NK-92 (cell line): Measurements from ENCODE around the gene SPATA17.
"Not testable (repeated sequence)": the region's sequence is repeated elsewhere in the genome, so short reads cannot be mapped to it uniquely, and the experiment has no call there.

Experiments
- DNase-seq: peaks from one replicate; lab custom pipeline; 2025; ENCODE audit not compliant: unreplicated experiment; lab: John Stamatoyannopoulos, UW

Gene SPATA17

DNA sequence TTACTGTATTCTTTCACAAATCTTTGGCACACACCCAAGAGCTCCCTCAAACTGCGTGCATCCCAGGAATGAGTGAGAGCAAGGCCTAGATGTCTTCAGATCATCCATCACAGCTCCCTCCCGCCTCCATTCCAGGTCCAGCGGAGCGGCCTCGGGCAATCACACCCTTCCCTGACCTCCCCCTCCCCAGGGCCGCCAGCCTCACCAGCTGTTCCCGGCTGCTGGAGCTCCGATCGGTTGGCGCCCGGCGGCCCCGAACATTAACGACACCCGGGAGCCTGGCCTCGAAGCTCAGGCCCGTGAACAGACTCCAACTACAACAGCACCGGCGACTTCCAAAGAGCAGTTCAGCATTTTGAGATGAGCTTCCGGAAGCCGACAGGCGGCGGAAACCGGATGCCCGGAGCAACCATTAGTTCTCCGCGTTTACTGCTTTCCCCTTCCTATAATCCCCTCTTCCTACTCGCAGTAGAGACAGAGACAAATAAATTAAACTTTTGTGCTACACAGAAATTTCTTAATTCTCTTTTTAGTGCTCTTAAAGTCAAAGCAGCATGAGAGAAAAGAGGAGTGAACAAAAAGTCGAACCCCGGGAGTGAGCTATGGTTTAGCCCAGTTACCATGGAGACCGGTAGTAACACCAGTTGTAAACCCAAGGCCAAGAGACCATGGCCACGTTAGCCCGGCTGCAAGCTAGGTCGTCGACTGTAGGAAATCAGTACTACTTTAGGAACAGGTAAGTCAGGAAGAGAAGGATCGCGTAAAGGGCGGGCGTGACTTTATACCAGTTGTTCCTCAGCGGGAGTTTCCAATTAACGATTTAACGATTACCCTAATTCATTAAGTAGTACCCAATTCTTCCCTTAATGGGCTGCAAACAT lies at the start of gene SPATA17, which contains the start of gene GPATCH2:
TSS of gene SPATA17 (plus strand) at position 634 of the 881 bp plus-strand sequence. CDS start at position 669, 35 bp downstream.
TSS of gene GPATCH2 (minus strand) at position 380 of the 881 bp plus-strand sequence. CDS start at position 261, 119 bp downstream.
- no peak for DNase-seq

- not testable (repeated sequence) for DNase-seq
Measured at GRCh38 chr1:217584286-217584811, 46.8 kb upstream of the SPATA17 start.

DNA sequence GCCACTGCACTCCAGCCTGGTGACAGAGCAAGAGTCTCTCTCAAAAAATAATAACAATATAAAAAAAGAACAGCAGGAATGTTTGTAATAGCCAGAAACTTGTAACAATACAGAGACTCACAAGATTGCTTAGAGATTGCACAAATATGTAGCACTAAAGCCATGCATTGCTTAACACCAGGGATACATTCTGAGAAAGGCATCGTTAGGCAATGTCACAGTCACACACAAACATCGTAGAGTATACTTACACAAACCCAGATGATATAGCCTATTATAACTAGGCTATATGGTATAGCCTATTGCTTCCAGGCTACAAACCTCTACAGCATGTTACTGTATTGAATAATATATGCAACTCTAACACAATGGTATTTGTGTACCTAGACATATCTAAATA lies 45.6 kb upstream of the SPATA17 start:
- DNase-seq, result no peak

GRCh38 chr1:217586586-217586985 lies 44.6 kb upstream of the SPATA17 start:
- DNase-seq, result no peak

DNA sequence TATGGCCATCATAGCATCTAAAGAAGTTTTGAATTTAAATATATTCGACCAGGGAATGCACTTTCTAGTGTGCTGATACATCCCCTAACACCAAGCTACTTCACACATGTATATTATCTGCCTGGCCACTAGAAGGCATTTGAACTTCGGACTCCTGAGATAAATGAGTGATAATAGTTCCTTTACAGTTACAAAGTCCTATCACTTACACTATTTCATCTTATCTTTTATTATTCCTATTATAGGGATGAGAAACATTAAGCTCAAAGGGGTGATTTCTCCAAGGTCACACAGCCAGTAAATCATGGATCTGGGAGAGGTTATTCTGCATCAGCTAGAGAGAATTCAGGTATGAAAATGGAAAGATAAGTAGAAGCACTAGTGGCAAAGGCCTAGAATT lies 40.5 kb upstream of the SPATA17 start:
- DNase-seq, result no peak

DNA sequence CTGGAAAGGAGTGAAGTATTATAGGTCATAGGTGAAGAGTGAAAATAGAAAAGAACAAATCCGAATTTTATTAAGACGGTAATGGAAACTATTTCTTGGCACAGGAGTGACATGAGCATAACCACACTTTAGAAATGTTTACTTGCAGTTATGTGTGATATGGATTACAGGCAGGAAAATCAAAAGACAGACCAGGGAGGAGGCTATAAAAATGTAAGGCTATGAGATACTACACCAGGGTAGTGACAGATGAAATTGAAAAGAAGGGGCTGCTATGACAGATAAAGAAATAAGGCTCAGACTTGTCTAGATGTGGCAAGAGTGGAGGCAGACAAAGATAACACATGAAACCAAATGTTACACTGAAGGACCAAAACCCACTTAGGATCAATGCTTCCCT lies 32.0 kb upstream of the SPATA17 start:
- DNase-seq, result no peak

DNA sequence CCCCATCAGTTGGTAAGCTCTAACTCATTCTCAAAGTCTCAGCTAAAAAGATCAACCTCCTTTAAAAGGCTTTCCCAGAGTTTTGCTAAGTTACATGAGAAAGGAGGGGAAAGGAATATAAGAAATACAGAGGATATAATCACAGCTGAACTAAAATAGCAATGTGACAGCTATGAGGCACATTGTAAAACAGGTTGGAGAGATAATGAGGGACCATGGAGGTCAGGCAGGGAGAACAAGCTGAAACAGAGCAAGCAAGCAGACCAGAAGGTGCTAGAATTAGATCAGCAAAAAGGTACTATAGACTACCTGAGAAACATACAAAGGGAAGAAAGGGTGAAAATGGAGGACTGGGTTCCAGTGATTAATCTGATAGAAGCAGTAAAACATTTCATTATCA lies 28.8 kb upstream of the SPATA17 start:
- DNase-seq, result no peak

DNA sequence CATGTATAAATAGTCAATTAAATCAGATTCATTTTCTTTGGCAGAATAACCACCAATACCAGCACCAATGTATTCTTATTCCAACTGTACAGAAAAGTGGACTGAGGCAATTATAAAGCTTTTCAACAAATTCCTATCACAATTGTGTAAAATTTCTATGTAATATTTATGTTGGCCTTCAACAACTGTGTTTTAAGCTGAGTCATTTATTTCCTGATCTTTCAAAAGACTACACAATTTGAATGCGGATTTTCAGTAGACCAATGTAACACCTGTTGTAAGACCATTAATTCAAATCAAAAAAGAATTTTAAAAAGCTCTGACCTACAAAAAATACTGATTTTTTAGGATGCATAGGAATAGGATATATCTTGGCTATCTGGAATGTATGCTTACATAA lies 25.8 kb upstream of the SPATA17 start:
- DNase-seq, result no peak

GRCh38 chr1:217614200-217614712 lies 16.9 kb upstream of the SPATA17 start:
- DNase-seq, result no peak

DNA sequence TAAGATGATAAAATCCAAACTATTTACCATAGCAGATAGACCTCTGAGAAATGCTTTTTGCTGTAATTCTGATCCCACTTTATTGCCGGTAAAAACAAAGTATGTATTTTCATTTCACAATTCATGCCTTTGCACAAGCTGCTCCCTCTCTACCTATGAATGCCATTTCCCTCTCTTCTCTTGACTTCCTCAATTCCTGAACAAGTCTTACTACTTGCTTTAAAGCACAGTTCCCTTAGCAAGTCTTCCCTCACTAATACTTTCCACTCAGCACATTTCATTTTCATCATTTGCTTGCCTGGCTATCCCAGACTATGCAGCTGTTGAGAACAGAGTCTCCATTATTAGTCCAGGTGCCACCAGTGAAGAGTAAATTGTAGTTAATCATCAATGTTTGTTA lies 14.0 kb upstream of the SPATA17 start:
- no peak for DNase-seq

DNA sequence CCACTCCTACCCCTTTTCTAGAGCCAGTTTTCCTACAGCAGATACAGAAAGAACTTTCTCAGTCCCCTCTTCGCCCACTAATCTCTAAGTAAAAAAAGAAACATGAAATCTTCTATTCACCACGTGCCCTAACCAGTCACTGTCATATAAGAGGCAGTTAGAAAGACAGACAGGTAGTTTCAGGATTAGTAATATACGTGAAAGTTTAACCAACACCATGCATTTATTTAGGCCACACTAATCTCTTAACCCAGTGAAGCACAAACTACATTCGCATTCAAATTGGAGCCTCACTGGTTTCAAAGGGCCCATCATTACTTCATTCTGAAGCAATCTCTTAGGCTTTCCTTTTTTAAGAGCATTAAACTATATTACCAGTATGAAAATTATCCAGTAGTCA lies 10.3 kb upstream of the SPATA17 start:
- DNase-seq, result no peak

GRCh38 chr1:217622042-217622441 lies 9.1 kb upstream of the SPATA17 start:
- DNase-seq, result no peak

GRCh38 chr1:217626321-217626720 lies 4.8 kb upstream of the SPATA17 start:
- no peak for DNase-seq

- DNase-seq, result no peak
Measured at GRCh38 chr1:217627431-217627830, 3.7 kb upstream of the SPATA17 start.

DNA sequence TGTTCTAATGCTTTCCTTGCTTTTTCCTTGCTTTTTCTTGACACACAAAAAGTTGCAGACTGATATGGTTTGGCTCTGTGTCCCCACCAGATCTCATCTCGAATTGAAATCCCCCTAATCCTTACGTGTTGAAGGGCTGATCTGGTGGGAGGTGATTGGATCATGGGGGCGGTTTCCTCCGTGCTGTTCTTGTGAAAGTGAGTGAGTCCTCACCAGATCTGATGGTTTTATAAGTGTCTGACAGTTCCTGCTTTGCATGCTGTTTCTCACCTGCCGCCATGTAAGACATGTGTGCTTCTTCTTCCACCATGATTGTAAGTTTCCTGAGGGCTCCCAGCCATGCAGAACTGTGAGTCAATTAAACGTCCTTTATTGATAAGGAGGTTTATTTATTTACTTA lies 11.3 kb downstream of the SPATA17 start:
- DNase-seq, result no peak

GRCh38 chr1:217647791-217648190 lies 16.6 kb downstream of the SPATA17 start:
- DNase-seq, result no peak

GRCh38 chr1:217650674-217651073 lies 19.5 kb downstream of the SPATA17 start:
- DNase-seq, result no peak

DNA sequence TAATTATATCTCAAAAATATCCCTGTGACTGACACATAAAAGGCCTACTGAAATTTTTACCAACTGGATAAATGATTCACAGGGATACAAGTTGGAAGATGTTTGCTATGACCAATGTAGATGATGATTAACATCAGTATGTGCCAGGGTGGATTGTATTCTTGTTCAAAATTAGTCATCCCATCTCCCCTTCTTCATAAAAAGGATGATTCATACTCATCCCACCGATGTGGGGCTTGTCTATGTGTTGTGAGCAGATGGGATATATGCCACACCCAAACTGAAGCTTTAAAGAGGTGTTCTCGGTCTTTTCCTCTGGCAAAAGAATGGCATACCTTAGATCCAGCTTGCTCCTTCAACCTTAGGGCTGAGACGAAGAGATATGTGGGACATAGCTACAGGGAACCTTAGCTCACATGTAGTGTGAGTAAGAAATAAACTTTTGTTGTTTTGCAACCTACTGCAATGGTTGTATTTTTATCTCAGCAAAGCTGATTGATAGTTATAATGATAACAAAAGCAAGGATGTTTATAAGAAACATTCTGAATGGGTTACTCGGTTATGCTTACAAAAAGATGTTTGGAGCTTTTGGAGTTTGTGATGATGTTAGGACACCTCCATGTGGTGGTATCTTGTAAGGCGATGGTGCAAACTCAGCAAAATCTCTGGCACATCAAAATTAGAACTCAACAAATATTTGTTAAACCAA lies 29.4 kb downstream of the SPATA17 start:
- DNase-seq, result no peak

- DNase-seq, result no peak
Measured at GRCh38 chr1:217661407-217661806, 30.3 kb downstream of the SPATA17 start.

DNA sequence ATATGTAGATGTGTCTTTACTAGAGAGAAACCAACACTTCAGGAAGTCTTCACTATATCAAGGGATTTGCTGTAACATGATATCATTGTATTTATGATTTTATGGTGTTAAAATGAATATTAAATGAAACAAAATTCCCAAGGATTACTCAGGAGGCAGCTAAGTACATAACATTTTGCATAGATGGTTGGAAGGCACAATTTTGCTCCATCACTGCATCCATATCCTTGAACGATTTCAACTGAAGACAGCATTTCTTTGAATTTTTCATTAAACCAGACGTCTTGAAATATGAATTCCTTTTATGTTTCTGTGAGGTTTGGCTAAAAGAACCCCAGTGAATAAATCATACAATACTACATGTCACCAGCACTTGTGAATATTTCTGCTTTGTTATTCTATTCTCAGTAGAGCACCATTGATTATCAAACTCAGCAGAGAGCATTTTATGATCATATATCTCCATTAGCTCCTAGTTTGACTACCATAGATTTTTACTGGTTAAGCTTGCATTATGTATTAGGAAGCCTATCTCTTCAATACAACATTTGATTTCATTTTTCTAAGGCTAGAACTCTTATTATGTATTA lies 37.3 kb downstream of the SPATA17 start:
- no peak for DNase-seq

- DNase-seq, result no peak
Measured at GRCh38 chr1:217673387-217673786, 42.2 kb downstream of the SPATA17 start.
